OCI-LY3 (cell line): ENCODE measurements around the gene AKT3.

ENCODE experiments used
- CTCF ChIP-seq: fragments of 200-600, 300-600 bp; sonication (generic); IDR thresholded peaks from 2 replicates; pipeline ENCODE4 v1.5.1; 2014; ENCODE audit warnings: antibody characterized with exemption, low read length, low read depth
- EZH2phosphoT487 ChIP-seq: fragments of 200-600 bp; shearing (Covaris generic); IDR thresholded peaks from 2 replicates; pipeline ENCODE4 v1.6.1; 2018; ENCODE audit warnings: antibody characterized with exemption, mixed run types, low read depth

- no peak for TF ChIP-seq CTCF
- TF ChIP-seq EZH2phosphoT487, result no peak
Observed at GRCh38 chr1:243487036-243487648, 362.9 kb downstream of the AKT3 start.
